Liver (tissue), 3 donors: ENCODE measurements around the gene COL26A1.

Experiments used
- CTCF ChIP-seq: fragments of 150-350 bp; IDR thresholded peaks from 2 replicates; pipeline ENCODE4 v1.5.1; 2017; ENCODE audit warnings: improper control_type of control experiment, low read depth, low read length; ENCODE audit not compliant: missing input control
- SP1 ChIP-seq: IDR thresholded peaks from 2 replicates; pipeline ENCODE4 v1.6.1; 2018; ENCODE audit warnings: antibody characterized with exemption, mild to moderate bottlenecking
- ZBTB33 ChIP-seq: IDR thresholded peaks from 2 replicates; pipeline ENCODE4 v1.6.1; 2016; ENCODE audit warnings: antibody characterized with exemption
- donor health status: healthy.
- donor health status: healthy.

- TF ChIP-seq CTCF (no peak), ZBTB33 (no peak), SP1 (no peak)
Measured at GRCh38 chr7:101511965-101512364, 149.3 kb downstream of the COL26A1 start.
